H9 (cell line): Measurements from ENCODE around the gene VDAC2. TPM values are rescaled to one million over a fixed set of nuclear protein-coding genes. Genes with fewer than 3 reads are reported as not detected.

Source experiments
- DNase-seq: peaks from one replicate; pipeline ENCODE4 v3.0.0-alpha.2; 2017
- H2AFZ ChIP-seq: one replicate; pipeline ENCODE4 v1.6.1; 2013; ENCODE audit warnings: mild to moderate bottlenecking, low read length, control low read depth, moderate library complexity
- H2AK5ac ChIP-seq: 2 replicates; pipeline ENCODE4 v1.6.1; 2013; ENCODE audit warnings: low read length, control low read depth, mixed read lengths; ENCODE audit not compliant: insufficient read length
- H2BK120ac ChIP-seq: one replicate; pipeline ENCODE4 v1.6.1; 2013; ENCODE audit warnings: low read depth, mild to moderate bottlenecking, low read length, control low read depth, inconsistent platforms; ENCODE audit not compliant: poor library complexity, severe bottlenecking
- H2BK12ac ChIP-seq: 2 replicates; pipeline ENCODE4 v1.6.1; 2013; ENCODE audit warnings: low read length, control low read depth, mixed read lengths, low read depth; ENCODE audit not compliant: insufficient read length
- H2BK15ac ChIP-seq: 2 replicates; pipeline ENCODE4 v1.6.1; 2013; ENCODE audit warnings: low read depth, low read length, control low read depth
- H2BK20ac ChIP-seq: one replicate; pipeline ENCODE4 v1.6.1; 2013; ENCODE audit warnings: low read depth, mild to moderate bottlenecking, low read length, control low read depth, inconsistent platforms; ENCODE audit not compliant: poor library complexity, severe bottlenecking
- H2BK5ac ChIP-seq: 2 replicates; pipeline ENCODE4 v1.6.1; 2013; ENCODE audit warnings: low read length, control low read depth, mixed read lengths; ENCODE audit not compliant: insufficient read length
- H3K14ac ChIP-seq: 2 replicates; pipeline ENCODE4 v1.6.1; 2013; ENCODE audit warnings: low read length, control low read depth; ENCODE audit not compliant: insufficient read depth
- H3K18ac ChIP-seq: 2 replicates; pipeline ENCODE4 v1.6.1; 2013; ENCODE audit warnings: low read depth, mild to moderate bottlenecking, mixed read lengths, low read length, control low read depth; ENCODE audit not compliant: insufficient read length
- H3K23ac ChIP-seq: 2 replicates; pipeline ENCODE4 v1.6.1; 2013; ENCODE audit warnings: low read length, control low read depth, mixed read lengths, low read depth; ENCODE audit not compliant: insufficient read length
- H3K23me2 ChIP-seq: 2 replicates; pipeline ENCODE4 v1.6.1; 2013; ENCODE audit warnings: low read depth, mild to moderate bottlenecking, mixed read lengths, low read length, control low read depth; ENCODE audit not compliant: insufficient read length, poor library complexity, severe bottlenecking
- H3K27ac ChIP-seq: 2 replicates; pipeline ENCODE4 v1.5.1; 2013; ENCODE audit warnings: low read length, control low read depth, mixed read lengths, low read depth; ENCODE audit not compliant: insufficient read length
- H3K27me3 ChIP-seq: 2 replicates; pipeline ENCODE4 v1.6.1; 2013; ENCODE audit warnings: low read length, control low read depth, inconsistent platforms; ENCODE audit not compliant: insufficient read depth
- H3K4ac ChIP-seq: 2 replicates; pipeline ENCODE4 v1.6.1; 2013; ENCODE audit warnings: low read depth, mild to moderate bottlenecking, control low read depth, inconsistent platforms, low read length, moderate library complexity
- H3K4me1 ChIP-seq: 2 replicates; pipeline ENCODE4 v1.6.1; 2013; ENCODE audit warnings: low read length, control low read depth, inconsistent platforms; ENCODE audit not compliant: insufficient read depth
- H3K4me2 ChIP-seq: 2 replicates; pipeline ENCODE4 v1.6.1; 2013; ENCODE audit warnings: low read length, control low read depth, mixed read lengths; ENCODE audit not compliant: insufficient read length, insufficient read depth
- H3K56ac ChIP-seq: 2 replicates; pipeline ENCODE4 v1.6.1; 2013; ENCODE audit warnings: low read depth, mild to moderate bottlenecking, mixed read lengths, low read length, control low read depth; ENCODE audit not compliant: insufficient read length
- H3K79me1 ChIP-seq: 2 replicates; pipeline ENCODE4 v1.6.1; 2013; ENCODE audit warnings: low read depth, mild to moderate bottlenecking, moderate library complexity, low read length, control low read depth, inconsistent platforms; ENCODE audit not compliant: insufficient read depth, poor library complexity, severe bottlenecking
- H3K79me2 ChIP-seq: 2 replicates; pipeline ENCODE4 v1.6.1; 2013; ENCODE audit warnings: low read length, control low read depth, inconsistent platforms; ENCODE audit not compliant: insufficient read depth
- H3K9ac ChIP-seq: 2 replicates; pipeline ENCODE4 v1.6.1; 2013; ENCODE audit warnings: low read length, control low read depth, mixed read lengths; ENCODE audit not compliant: insufficient read length; ENCODE audit errors: extremely low read depth
- H3K9me3 ChIP-seq: one replicate; pipeline ENCODE4 v1.6.1; 2013; ENCODE audit warnings: low read depth, low read length, inconsistent platforms; ENCODE audit not compliant: control insufficient read depth
- H3T11ph ChIP-seq: one replicate; pipeline ENCODE4 v1.6.1; 2013; ENCODE audit warnings: mild to moderate bottlenecking, low read length, control low read depth, inconsistent platforms
- H4K20me1 ChIP-seq: one replicate; pipeline ENCODE4 v1.6.1; 2013; ENCODE audit not compliant: control insufficient read depth, insufficient read length, insufficient read depth
- H4K5ac ChIP-seq: 2 replicates; pipeline ENCODE4 v1.6.1; 2013; ENCODE audit warnings: low read depth, mild to moderate bottlenecking, mixed read lengths, low read length, control low read depth; ENCODE audit not compliant: insufficient read length
- H4K8ac ChIP-seq: replicated peaks from 2 replicates; pipeline ENCODE4 v1.6.1; 2013; ENCODE audit warnings: low read length, control low read depth, mixed read lengths, low read depth; ENCODE audit not compliant: insufficient read length
- H4K91ac ChIP-seq: 2 replicates; pipeline ENCODE4 v1.6.1; 2013; ENCODE audit warnings: low read depth, mild to moderate bottlenecking, moderate library complexity, mixed read lengths, low read length, control low read depth; ENCODE audit not compliant: insufficient read length
- H3K27ac Mint-ChIP-seq, 3 experiments: 2 replicates in 2 of 3; 3 replicates in 1 of 3; pipeline ENCODE4 v1.8.0; 2020 to 2021; ENCODE audit warnings: mixed read lengths in 3 of 3, mild to moderate bottlenecking in 1 of 3, moderate library complexity in 1 of 3
- H3K27me3 Mint-ChIP-seq: 2 replicates; pipeline ENCODE4 v1.8.0; 2021; ENCODE audit warnings: low read depth, mild to moderate bottlenecking, moderate library complexity, mixed read lengths
- H3K36me3 Mint-ChIP-seq, 3 experiments: 2 replicates in 2 of 3; 3 replicates in 1 of 3; pipeline ENCODE4 v1.8.0; 2020 to 2021; ENCODE audit warnings: low read depth in 3 of 3, mixed read lengths in 3 of 3; ENCODE audit not compliant: insufficient read depth in 1 of 3
- H3K4me1 Mint-ChIP-seq, 2 experiments: 2 replicates each; pipeline ENCODE4 v1.8.0; 2020; ENCODE audit warnings: mixed read lengths in 2 of 2
- H3K4me3 Mint-ChIP-seq, 2 experiments: 2 replicates in 1 of 2; 3 replicates in 1 of 2; pipeline ENCODE4 v1.8.0; 2020 to 2021; ENCODE audit warnings: mild to moderate bottlenecking in 2 of 2, mixed read lengths in 2 of 2, moderate library complexity in 1 of 2
- H3K9me3 Mint-ChIP-seq, 2 experiments: 2 replicates in 1 of 2; 3 replicates in 1 of 2; pipeline ENCODE4 v1.8.0; 2020; ENCODE audit warnings: mild to moderate bottlenecking in 2 of 2, mixed read lengths in 2 of 2, moderate library complexity in 1 of 2
- WGBS: extraction: QIAGEN DNeasy Blood & Tissue Kit; methylation state at CpG from one replicate; pipeline ENCODE4 v1.1.7; 2013; ENCODE audit warnings: missing lambda C conversion rate, low lambda C conversion rate, mixed read lengths; ENCODE audit not compliant: insufficient read length; ENCODE audit errors: extremely low coverage; 5-methylcytosine and 5-hydroxymethylcytosine counted together
- total RNA-seq: library from RNA; stranded (reverse); gene quantifications from 2 replicates; pipeline ENCODE4 v1.2.1, GENCODE V29; 2021
- TF ChIP-seq, protein P1 (sequence below): fragments of 200-600 bp; sonication (generic); conservative IDR thresholded peaks from 3 replicates; pipeline ENCODE4 v1.8.0; 2021; ENCODE audit warnings: antibody characterized with exemption, mild to moderate bottlenecking

VDAC2 gene
- total RNA-seq, 1 experiment from 2014 or later: 271 TPM

DNA sequence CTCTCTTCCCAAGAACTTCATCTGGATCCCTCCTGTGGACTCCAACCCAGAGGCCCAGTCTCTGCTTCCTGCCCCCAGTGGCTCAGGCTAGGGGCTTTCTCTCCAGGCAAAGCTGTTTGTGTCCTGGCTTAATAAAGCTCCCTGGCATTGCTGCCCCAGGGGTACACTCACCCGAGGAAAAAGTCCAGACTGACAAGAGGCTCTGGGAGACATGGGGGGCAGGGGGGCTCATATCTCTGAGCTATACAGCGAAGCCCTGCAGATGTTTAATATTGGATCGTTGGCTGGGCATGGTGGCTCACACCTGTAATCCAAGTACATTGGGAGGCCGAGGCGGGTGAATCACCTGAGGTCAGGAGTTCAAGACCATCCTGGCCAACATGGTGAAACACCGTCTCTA, 35.9 kb downstream of the VDAC2 start:
- no peaks in the 10 kb centered on the region for H4K20me1 ChIP-seq
- no peak overlapping the region for H3K14ac ChIP-seq
- no peaks in the 10 kb centered on the region for H3K79me2 ChIP-seq
- H3K9me3 ChIP-seq: no peaks in the 10 kb centered on the region
- H3K4me3 Mint-ChIP-seq: no peak overlapping the region
- no peak overlapping the region for H3K56ac ChIP-seq
- no peaks in the 10 kb centered on the region for H3K23me2 ChIP-seq
- H2BK20ac ChIP-seq: no peak overlapping the region
- no peak overlapping the region for H2BK15ac ChIP-seq
- no peaks in the 10 kb centered on the region for H3K9me3 Mint-ChIP-seq
- no peaks in the 10 kb centered on the region; the same call in 1 of the 2 replicates for H3K4me1 ChIP-seq
- TF ChIP-seq, protein P1, sequence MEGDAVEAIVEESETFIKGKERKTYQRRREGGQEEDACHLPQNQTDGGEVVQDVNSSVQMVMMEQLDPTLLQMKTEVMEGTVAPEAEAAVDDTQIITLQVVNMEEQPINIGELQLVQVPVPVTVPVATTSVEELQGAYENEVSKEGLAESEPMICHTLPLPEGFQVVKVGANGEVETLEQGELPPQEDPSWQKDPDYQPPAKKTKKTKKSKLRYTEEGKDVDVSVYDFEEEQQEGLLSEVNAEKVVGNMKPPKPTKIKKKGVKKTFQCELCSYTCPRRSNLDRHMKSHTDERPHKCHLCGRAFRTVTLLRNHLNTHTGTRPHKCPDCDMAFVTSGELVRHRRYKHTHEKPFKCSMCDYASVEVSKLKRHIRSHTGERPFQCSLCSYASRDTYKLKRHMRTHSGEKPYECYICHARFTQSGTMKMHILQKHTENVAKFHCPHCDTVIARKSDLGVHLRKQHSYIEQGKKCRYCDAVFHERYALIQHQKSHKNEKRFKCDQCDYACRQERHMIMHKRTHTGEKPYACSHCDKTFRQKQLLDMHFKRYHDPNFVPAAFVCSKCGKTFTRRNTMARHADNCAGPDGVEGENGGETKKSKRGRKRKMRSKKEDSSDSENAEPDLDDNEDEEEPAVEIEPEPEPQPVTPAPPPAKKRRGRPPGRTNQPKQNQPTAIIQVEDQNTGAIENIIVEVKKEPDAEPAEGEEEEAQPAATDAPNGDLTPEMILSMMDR: no peak
- H2AFZ ChIP-seq: no peak overlapping the region
- no peak overlapping the region for H2BK12ac ChIP-seq
- H3K36me3 Mint-ChIP-seq: no peaks in the 10 kb centered on the region
- H3K79me1 ChIP-seq: no peaks in the 10 kb centered on the region
- H2AK5ac ChIP-seq: no peak overlapping the region
- peaks cover 4% of the 10 kb centered on the region for H3K27me3 Mint-ChIP-seq
- no CpG with 5 or more reads among the region's 6 CpGs for WGBS
- H4K5ac ChIP-seq: no peak overlapping the region
- H2BK120ac ChIP-seq: no peak overlapping the region
- no peak overlapping the region for H3K4me2 ChIP-seq
- peaks cover 9 to 16% of the 10 kb centered on the region in 2 experiments for H3K4me1 Mint-ChIP-seq
- no peak overlapping the region for H2BK5ac ChIP-seq
- H3K27ac ChIP-seq: no peak overlapping the region
- no peak overlapping the region for H3T11ph ChIP-seq
- H3K4ac ChIP-seq: no peak overlapping the region
- no peak for DNase-seq
- H4K91ac ChIP-seq: no peak overlapping the region
- H3K27me3 ChIP-seq: no peaks in the 10 kb centered on the region
- no peak overlapping the region for H4K8ac ChIP-seq
- no peak overlapping the region for H3K9ac ChIP-seq
- H3K27ac Mint-ChIP-seq: no peak overlapping the region
- no peak overlapping the region for H3K18ac ChIP-seq
- H3K23ac ChIP-seq: no peak overlapping the region
